HepG2 (cell line): ENCODE data around the gene TXNDC16. TPM values are rescaled to one million over a fixed set of nuclear protein-coding genes. Genes with fewer than 3 reads are reported as not detected.

Source experiments
- ATAC-seq: fragments of 200-7000 bp; cut with Tn5 transposase; 3 replicates; pipeline ENCODE4 v1.9.1; 2020; ENCODE audit warnings: mild to moderate bottlenecking, moderate library complexity
- BruUV-seq: library from RNA; stranded (reverse); fragments of 400-500 nt; replicated peaks from 2 replicates; lab custom pipeline; 2021; lab: Mats Ljungman, UMichigan
- CTCF ChIA-PET: fragments of 300-600 bp; formaldehyde crosslinking; extraction: SDS; loops from one replicate; lab custom pipeline; 2021; ENCODE audit warnings: low total read pairs, inconsistent platforms, low intra/inter-chr PET ratio; lab: Yijun Ruan, JAX
- POLR2A ChIA-PET: fragments of 350-600 bp; sonication (Branson Sonifier 250); formaldehyde crosslinking; loops from one replicate; lab custom pipeline; 2020; ENCODE audit warnings: antibody characterized with exemption, inconsistent platforms; lab: Yijun Ruan, JAX
- DNase-seq: peaks from one replicate; pipeline ENCODE4 v3.0.0-alpha.2; 2015; ENCODE audit warnings: low spot score
- FAIRE-seq: peaks from 3 replicates; lab custom pipeline; 2011; peaks lifted over from hg19 to GRCh38; lab: Jason Lieb, UNC
- H2AFZ ChIP-seq: one replicate; pipeline ENCODE4 v1.6.1; 2011; ENCODE audit warnings: low read length, inconsistent platforms
- H3K27ac ChIP-seq: fragments of 300-600 bp; 3 replicates; pipeline ENCODE4 v1.8.0; 2011; ENCODE audit warnings: mixed run types, mild to moderate bottlenecking, mixed read lengths, low read length, inconsistent platforms; ENCODE audit not compliant: insufficient read depth; ENCODE audit errors: extremely low read length
- H3K27me3 ChIP-seq, 2 experiments: fragments of 200-600 bp in 1 of 2; 2 replicates in 1 of 2; 3 replicates in 1 of 2; pipeline versions ENCODE4 v1.6.0 to v1.8.0; 2011; ENCODE audit warnings: low read length in 2 of 2, mild to moderate bottlenecking in 2 of 2, moderate library complexity in 2 of 2, inconsistent platforms in 1 of 2; ENCODE audit not compliant: insufficient read depth in 2 of 2, control insufficient read depth in 1 of 2
- H3K36me3 ChIP-seq, 2 experiments: fragments of 200-600 bp in 1 of 2; replicated peaks in 1 of 2; 2 replicates in 1 of 2; 3 replicates in 1 of 2; pipeline versions ENCODE4 v1.5.1 to v1.8.0; 2011; ENCODE audit warnings: low read length in 2 of 2, inconsistent platforms in 1 of 2; ENCODE audit not compliant: insufficient read depth in 2 of 2, control insufficient read depth in 1 of 2
- H3K4me1 ChIP-seq: 2 replicates; pipeline ENCODE4 v1.5.1; 2012; ENCODE audit warnings: low read length, inconsistent platforms; ENCODE audit not compliant: insufficient read depth
- H3K4me2 ChIP-seq: 2 replicates; pipeline ENCODE4 v1.6.0; 2011; ENCODE audit warnings: low read depth, low read length, inconsistent platforms
- H3K4me3 ChIP-seq, 3 experiments: fragments of 200-600 bp in 1 of 3; sonication (generic), shearing (Covaris generic) in 1 of 3; replicated peaks in 1 of 3; 2 replicates each; pipeline ENCODE4 v1.5.1; 2011 to 2016; ENCODE audit warnings: low read length in 3 of 3, inconsistent platforms in 2 of 3, low read depth in 2 of 3, mild to moderate bottlenecking in 2 of 3, control low read depth in 1 of 3, mixed read lengths in 1 of 3; ENCODE audit not compliant: insufficient read depth in 1 of 3
- H3K79me2 ChIP-seq: one replicate; pipeline ENCODE4 v1.6.1; 2011; ENCODE audit warnings: low read length, inconsistent platforms; ENCODE audit not compliant: insufficient read depth
- H3K9ac ChIP-seq: 2 replicates; pipeline ENCODE4 v1.6.0; 2011; ENCODE audit warnings: mild to moderate bottlenecking, low read depth, low read length, inconsistent platforms; ENCODE audit not compliant: insufficient read depth
- H3K9me3 ChIP-seq: 2 replicates; pipeline ENCODE4 v1.5.1; 2012; ENCODE audit warnings: mild to moderate bottlenecking, low read length
- H4K20me1 ChIP-seq: 2 replicates; pipeline ENCODE4 v1.6.0; 2011; ENCODE audit warnings: inconsistent platforms, mild to moderate bottlenecking, low read length, moderate library complexity; ENCODE audit not compliant: insufficient read depth
- CBX2 ChIP-seq, 2 experiments: fragments of 200-600 bp in 1 of 2; sonication (generic); formaldehyde crosslinking in 1 of 2; IDR thresholded peaks; 2 replicates each; pipeline versions ENCODE4 v1.7.0 to v1.8.1; 2018 to 2022; ENCODE audit warnings: low read depth in 2 of 2, low read length in 1 of 2, mild to moderate bottlenecking in 1 of 2, missing genetic modification reagents in 1 of 2
- FOSL1 ChIP-seq: sonication (generic); formaldehyde crosslinking; IDR thresholded peaks from 2 replicates; pipeline ENCODE4 v1.9.0; 2021; ENCODE audit warnings: missing genetic modification reagents, borderline replicate concordance
- MIER2 ChIP-seq: IDR thresholded peaks from 2 replicates; pipeline ENCODE4 v1.6.1; 2016; ENCODE audit warnings: missing biosample characterization, missing genetic modification reagents
- NR2F6 ChIP-seq, 2 experiments: IDR thresholded peaks; 2 replicates each; pipeline ENCODE4 v1.6.1; 2016; ENCODE audit warnings: antibody characterized with exemption in 1 of 2, mild to moderate bottlenecking in 1 of 2
- ZBTB1 ChIP-seq: sonication (generic); formaldehyde crosslinking; IDR thresholded peaks from 2 replicates; pipeline ENCODE4 v1.4.0; 2020; ENCODE audit warnings: missing genetic modification reagents, borderline replicate concordance
- ZKSCAN8 ChIP-seq: IDR thresholded peaks from 2 replicates; pipeline ENCODE4 v1.6.1; 2016; ENCODE audit warnings: borderline replicate concordance, missing genetic modification reagents, missing compliant biosample characterization
- ZNF530 ChIP-seq: sonication (generic); formaldehyde crosslinking; IDR thresholded peaks from 2 replicates; pipeline ENCODE4 v1.5.0; 2020; ENCODE audit warnings: low read depth, mild to moderate bottlenecking, missing genetic modification reagents
- ZNF598 ChIP-seq: sonication (generic); formaldehyde crosslinking; IDR thresholded peaks from 2 replicates; pipeline ENCODE4 v1.5.1; 2020; ENCODE audit warnings: mild to moderate bottlenecking, missing genetic modification reagents, borderline replicate concordance
- ZNF644 ChIP-seq: IDR thresholded peaks from 2 replicates; pipeline ENCODE4 v1.6.1; 2016; ENCODE audit warnings: low read depth
- WGBS: methylation state at CpG from one replicate; pipeline ENCODE4 v1.1.6; 2017; ENCODE audit warnings: low lambda C conversion rate; 5-methylcytosine and 5-hydroxymethylcytosine counted together
- in situ Hi-C: cut with HindIII; loops from 2 replicates; pipeline ENCODE4 v1.10.0; 2017; ENCODE audit warnings: low pct_unique_long_range_greater_than_20kb; ENCODE audit not compliant: extremely low pct_ligation_motif_present
- intact Hi-C: fragments of 100-400 bp; cut with micrococcal nuclease; formaldehyde crosslinking; loops from one replicate; pipeline ENCODE4 v1.10.0; 2022; ENCODE audit not compliant: unreplicated experiment
- polyA plus RNA-seq, 8 experiments: library from polyadenylated mRNA; depleted of rRNA in 3 of 8; stranded (reverse) in 7 of 8; unstranded in 1 of 8; fragments of >200 nt; fragmentation: Illumina TruSeq in 4 of 8; extraction: Trizol in 4 of 8; gene quantifications; 2 replicates each; pipeline versions ENCODE4 v1.2.1 to v1.2.3, GENCODE V29; 2011 to 2016; ENCODE audit warnings: low read depth in 4 of 8, missing spikeins in 1 of 8, mixed read lengths in 1 of 8; ENCODE audit not compliant: insufficient read depth in 1 of 8
- total RNA-seq, 5 experiments: library from RNA; depleted of rRNA; stranded (reverse); fragments of >200 nt; fragmentation: Illumina TruSeq; extraction: Trizol; gene quantifications; 2 replicates each; pipeline ENCODE4 v1.2.3, GENCODE V29; 2016; ENCODE audit warnings: low read depth in 1 of 5
- TF ChIP-seq, protein P1 (sequence below): sonication (generic); formaldehyde crosslinking; IDR thresholded peaks from 2 replicates; pipeline ENCODE4 v1.4.0; 2020; ENCODE audit warnings: mild to moderate bottlenecking, missing genetic modification reagents

Gene TXNDC16
- total and polyA plus RNA-seq, 2 of the 13 experiments (the other 11 are each of a cell fraction or from before 2014, with no cell fraction given): 4.6 to 6.2 TPM

- ChIA-PET POLR2A (no interaction called here), CTCF (no interaction called here)
- DNase-seq (no peak), FAIRE-seq (no peak), ATAC-seq (no peak)
- Histone ChIP-seq H3K4me2 (no peak overlapping the region), H3K4me3 (no peak overlapping the region), H3K9ac (no peak overlapping the region), H2AFZ (no peak overlapping the region), H4K20me1 (no peaks in the 10 kb centered on the region), H3K36me3 (no peaks in the 10 kb centered on the region), H3K4me1 (peaks cover 19% of the 10 kb centered on the region), H3K27me3 (no peaks in the 10 kb centered on the region), H3K27ac (no peak overlapping the region), H3K9me3 (no peaks in the 10 kb centered on the region), H3K79me2 (no peaks in the 10 kb centered on the region)
- TF ChIP-seq CBX2 (IDR thresholded peaks at IDR 0.05; ENCODE audit: low read depth, low read length): no peak
- TF ChIP-seq CBX2 (CRISPR knock-in tag; IDR thresholded peaks at IDR 0.05; ENCODE audit: low read depth): no peak
- TF ChIP-seq ZNF598 (CRISPR knock-in tag): no peak
- no peak for TF ChIP-seq FOSL1 (CRISPR knock-in tag)
- TF ChIP-seq, protein P1, sequence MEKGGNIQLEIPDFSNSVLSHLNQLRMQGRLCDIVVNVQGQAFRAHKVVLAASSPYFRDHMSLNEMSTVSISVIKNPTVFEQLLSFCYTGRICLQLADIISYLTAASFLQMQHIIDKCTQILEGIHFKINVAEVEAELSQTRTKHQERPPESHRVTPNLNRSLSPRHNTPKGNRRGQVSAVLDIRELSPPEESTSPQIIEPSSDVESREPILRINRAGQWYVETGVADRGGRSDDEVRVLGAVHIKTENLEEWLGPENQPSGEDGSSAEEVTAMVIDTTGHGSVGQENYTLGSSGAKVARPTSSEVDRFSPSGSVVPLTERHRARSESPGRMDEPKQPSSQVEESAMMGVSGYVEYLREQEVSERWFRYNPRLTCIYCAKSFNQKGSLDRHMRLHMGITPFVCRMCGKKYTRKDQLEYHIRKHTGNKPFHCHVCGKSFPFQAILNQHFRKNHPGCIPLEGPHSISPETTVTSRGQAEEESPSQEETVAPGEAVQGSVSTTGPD (CRISPR knock-in tag): no peak
- TF ChIP-seq MIER2 (CRISPR knock-in tag): no peak
- TF ChIP-seq ZNF530: no peak
- TF ChIP-seq NR2F6 (IDR thresholded peaks at IDR 0.05): no peak
- no peak for TF ChIP-seq NR2F6 (CRISPR knock-in tag; IDR thresholded peaks at IDR 0.05)
- no peak for TF ChIP-seq ZNF644 (CRISPR knock-in tag)
- no peak for TF ChIP-seq ZBTB1 (CRISPR knock-in tag)
- no peak for TF ChIP-seq ZKSCAN8 (CRISPR knock-in tag)
- no TSS peak for BruUV-seq
- WGBS: 97% methylated on average over 3 of the region's 3 CpGs
- in situ Hi-C loops: no loop called here
- intact Hi-C loops: loop anchor here (5.0 kb wide), 1 partner anchor 97 kb away; the partner anchor contains the start of genes GPR137C and TXNDC16
These were observed 96.8 kb downstream of the TXNDC16 start for GRCh38 chr14:52455291-52456088.
